NCI-H1092 treated with DMSO at 0.1 percent for 48 hours (cell line): ENCODE results near the gene ZDHHC22.
A peak's percentile ranks its signal among the peaks of the same experiment; 100 is the strongest.

Experiments
- DNase-seq: peaks from one replicate; lab custom pipeline; 2025; lab: John Stamatoyannopoulos, UW

Gene ZDHHC22

GRCh38 chr14:77157740-77158139 is 16.1 kb upstream of the ZDHHC22 start:
- no peak for DNase-seq

- no peak for DNase-seq
Observed at GRCh38 chr14:77155083-77155482, 13.5 kb upstream of the ZDHHC22 start.

GRCh38 chr14:77154421-77154820 is 12.8 kb upstream of the ZDHHC22 start:
- DNase-seq, result peak; percentile 69

GRCh38 chr14:77153802-77154201 is 12.2 kb upstream of the ZDHHC22 start:
- DNase-seq, result no peak

- peak; percentile 58 for DNase-seq
Observed at GRCh38 chr14:77151918-77152588, 10.5 kb upstream of the ZDHHC22 start.

GRCh38 chr14:77151245-77151644 is 9.7 kb upstream of the ZDHHC22 start:
- peak; percentile 61 for DNase-seq

DNA sequence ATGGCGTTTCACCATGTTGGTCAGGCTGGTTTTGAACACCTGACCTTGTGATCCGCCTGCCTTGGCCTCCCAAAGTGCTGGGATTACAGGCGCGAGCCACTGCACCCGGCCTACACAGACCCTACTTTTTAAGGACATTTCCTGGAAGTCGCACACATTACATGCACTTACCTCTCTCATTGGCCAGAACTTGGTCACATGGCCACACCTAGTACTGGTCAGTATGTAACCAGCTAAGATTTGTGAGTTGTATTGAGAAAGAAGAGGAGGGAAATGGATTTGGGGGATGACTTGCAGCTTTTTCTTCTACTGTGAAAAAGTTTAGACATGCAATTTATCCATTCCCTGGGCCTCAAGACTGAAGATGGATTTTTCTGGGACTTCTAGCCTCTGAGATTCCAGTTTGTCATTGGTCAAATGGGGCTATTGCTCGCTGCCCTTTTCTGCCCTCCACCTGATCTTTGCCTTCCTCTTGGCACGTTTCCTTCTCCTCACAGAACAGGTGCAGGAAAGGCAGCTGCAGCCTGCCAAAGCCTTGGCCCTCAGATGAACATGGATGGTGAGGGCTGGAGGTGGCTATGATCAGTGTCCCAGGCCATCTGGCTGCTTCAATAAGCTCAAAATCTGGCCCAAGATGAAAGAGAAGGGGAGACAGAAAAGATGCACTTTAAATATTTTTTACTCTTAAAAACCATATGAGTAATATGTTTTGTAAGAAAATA is 7.1 kb upstream of the ZDHHC22 start:
- peak; percentile 43 for DNase-seq

GRCh38 chr14:77145975-77146740 is 4.6 kb upstream of the ZDHHC22 start:
- DNase-seq, result no peak

GRCh38 chr14:77144412-77145115 is 3.0 kb upstream of the ZDHHC22 start:
- DNase-seq, result no peak

GRCh38 chr14:77143071-77143470 is 1.5 kb upstream of the ZDHHC22 start:
- DNase-seq, result peak; percentile 49

DNA sequence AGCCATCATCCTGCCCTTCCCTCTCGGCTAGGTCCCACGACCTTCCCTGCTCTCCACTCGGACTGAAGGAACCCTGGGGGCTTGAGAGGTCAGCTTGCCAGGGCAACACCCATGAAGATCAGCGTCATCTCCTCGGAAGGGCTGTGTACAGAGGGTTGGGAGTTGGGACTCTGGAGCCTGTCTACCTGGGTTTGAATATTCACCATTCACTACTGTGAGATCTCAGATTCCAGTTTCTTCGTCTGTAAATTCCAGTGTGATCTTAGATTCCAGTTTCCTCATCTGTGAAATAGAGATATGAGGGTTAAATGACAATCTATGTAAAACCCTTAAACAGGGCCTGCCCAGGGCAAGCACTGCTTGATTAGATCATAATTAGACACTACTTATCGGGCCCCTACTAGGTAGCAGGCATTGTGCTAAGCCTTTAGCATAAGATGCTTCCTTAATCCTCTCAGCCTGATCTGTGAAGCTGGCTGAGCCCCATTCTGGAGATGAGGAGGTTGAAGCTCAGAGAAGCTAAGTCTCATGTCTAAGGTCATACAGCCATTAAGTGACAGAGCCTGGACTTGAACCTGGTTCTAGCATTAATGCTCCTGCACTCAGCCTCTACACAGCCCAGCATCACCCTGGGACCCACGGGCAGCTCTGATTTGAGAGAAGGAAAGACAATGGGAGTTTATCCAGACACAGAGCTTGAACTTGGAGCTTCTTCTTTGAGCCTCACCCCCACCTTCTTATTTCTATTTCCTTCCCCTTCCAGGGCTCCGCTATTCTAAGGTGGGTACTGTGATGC is 612 bp upstream of the ZDHHC22 start:
- DNase-seq, result peak; percentile 42

GRCh38 chr14:77140359-77141213 is 1.0 kb downstream of the ZDHHC22 start:
- peak; percentile 59 for DNase-seq

- peak; percentile 38 for DNase-seq
Observed at GRCh38 chr14:77139540-77140358, 1.8 kb downstream of the ZDHHC22 start.

GRCh38 chr14:77139022-77139421 is 2.6 kb downstream of the ZDHHC22 start:
- DNase-seq, result no peak

GRCh38 chr14:77133720-77134338 is 7.8 kb downstream of the ZDHHC22 start:
- DNase-seq, result no peak

GRCh38 chr14:77131871-77132486 is 9.6 kb downstream of the ZDHHC22 start:
- DNase-seq, result no peak

- DNase-seq, result no peak
Observed at GRCh38 chr14:77131206-77131605, 10.4 kb downstream of the ZDHHC22 start.

DNA sequence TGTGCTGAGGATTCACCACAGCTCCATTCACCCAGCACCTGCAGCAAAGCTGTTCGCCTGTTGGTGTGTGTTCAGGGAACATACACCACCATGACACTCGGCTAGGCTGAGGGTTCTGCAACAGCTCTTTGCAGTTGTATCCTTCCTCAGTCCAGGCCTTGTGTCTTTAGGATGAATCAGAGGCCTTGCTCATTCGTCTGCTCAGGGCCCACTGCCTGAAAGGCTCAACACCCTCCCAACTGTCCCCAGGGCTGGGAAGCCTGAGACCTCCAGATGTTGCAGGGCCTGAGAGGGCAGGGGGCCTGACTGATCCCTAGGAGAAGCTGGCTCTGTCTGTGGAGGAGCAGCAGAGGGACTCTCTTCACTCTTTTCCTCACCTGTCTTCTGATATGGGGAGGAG is 11.2 kb downstream of the ZDHHC22 start:
- no peak for DNase-seq
